ENCODE results near the gene PLOD2.

The PLOD2 gene

GRCh38 chr3:146160964-146161662, at the start of gene PLOD2:
PLOD2 (minus strand) TSS chr3:146161184; CDS start chr3:146160989, 195 bp downstream.
- DNase-seq (ENCODE audit: low read depth): peak; percentile 70

DNA sequence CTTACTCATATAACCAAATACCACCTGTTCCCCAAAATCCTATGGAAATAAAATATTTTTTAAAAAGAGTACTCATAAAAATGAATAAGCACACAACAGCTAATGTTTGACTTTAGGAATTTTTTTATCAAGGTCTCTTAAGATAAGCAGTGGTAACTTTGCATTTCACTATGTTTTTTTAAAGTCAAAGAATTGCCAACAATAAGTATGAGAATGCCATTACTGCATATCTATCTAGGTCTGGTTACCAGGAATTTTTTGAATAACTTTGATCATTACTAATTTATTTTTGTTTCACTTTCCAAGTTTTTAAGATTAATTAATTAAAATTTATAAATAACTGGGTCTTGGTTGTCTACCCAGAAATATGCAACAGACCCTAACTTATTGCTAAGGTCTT, 48.4 kb upstream of the PLOD2 start:
- no peak for DNase-seq (ENCODE audit: low read depth)

DNA sequence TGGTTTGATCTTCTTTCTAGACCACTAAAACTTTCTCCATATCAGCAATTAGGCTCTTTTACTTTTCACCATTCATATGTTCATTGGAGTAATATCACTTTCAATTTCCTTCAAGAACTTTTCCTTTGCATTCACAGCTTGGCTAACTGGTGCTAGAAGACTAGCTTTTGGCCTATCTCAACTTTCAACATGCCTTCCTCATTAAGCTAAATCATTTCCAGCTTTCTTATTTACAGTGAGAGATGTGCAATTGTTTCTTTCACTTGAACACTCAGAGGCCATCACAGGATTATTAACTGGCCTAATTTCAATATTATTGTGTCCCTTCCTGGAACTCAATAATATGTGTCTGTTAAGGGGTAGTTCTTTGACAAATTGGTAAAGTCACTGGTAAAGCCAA, 42.8 kb upstream of the PLOD2 start:
- no peak for DNase-seq (ENCODE audit: low read depth)

DNA sequence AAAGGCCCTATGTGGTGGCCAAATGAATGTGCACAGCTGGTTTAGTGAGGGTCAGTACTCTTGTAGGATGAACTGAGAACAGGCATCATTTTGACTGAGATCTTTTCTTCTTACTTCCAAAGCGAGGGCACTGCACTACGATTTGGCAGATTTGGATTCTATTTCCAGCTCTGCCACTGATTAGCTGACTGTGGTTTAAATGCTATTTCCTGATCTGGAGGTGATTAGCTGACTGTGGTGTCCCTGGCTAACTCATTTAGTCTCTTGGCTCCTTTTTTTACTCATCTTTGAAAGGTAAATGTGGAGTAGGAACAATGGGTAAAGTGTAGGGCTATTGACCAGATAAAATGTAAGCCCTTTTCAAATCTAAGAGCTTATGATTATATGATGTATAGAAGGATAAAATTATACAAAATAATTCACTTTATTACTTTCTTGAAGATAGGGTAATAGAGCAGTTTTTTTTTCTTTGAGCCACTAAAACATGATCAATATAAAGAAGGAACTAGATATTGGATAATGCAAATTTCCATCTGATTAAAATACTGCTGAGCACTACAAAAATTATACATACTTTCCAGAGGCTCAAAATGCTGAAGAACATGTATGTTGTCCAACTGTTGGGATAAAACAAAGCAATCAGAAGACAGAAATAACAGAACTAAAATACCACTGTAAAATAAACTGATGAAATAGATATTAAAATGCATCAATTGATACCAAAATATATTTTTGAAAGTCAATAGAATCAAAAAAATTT, 39.7 kb upstream of the PLOD2 start:
- no peak for DNase-seq (ENCODE audit: low read depth)

DNA sequence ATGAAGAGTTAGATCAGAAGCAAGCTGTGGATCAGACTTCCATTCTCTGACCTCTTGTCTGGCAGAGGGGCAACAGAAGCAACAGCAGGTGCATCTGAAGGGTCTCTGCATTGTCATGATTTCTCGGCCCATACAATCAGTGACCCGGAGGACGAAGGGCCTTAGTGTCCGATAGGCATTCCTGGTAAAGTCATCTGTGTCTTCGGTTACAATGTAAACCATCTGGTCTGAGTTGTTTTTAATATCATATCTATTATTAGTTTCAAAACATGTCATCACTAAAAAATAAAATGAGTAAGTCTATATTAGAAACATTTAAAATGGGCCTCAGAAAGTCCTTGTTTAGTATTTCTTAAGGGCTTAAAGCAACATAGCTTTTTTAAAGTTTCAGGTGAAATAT, 38.8 kb upstream of the PLOD2 start:
- DNase-seq (ENCODE audit: low read depth): no peak

DNA sequence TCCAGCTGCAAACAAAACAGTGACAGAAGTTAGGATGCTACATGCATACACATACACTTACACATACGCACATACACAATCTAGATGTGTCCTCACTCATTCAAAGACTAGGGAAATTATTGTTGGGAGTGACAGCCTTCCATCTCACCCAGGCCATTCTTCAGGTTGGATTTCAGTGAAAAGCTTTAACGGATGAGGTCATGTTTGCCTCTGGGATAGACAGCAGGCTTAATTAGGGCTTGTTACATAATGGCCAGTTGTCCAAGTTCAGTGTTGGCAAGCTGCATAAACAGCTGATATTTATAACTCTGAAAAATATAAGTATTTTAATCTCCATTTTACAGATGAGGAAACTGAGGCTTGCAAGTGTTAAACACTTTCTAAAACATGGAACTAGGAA, 35.8 kb upstream of the PLOD2 start:
- DNase-seq (ENCODE audit: low read depth): no peak

DNA sequence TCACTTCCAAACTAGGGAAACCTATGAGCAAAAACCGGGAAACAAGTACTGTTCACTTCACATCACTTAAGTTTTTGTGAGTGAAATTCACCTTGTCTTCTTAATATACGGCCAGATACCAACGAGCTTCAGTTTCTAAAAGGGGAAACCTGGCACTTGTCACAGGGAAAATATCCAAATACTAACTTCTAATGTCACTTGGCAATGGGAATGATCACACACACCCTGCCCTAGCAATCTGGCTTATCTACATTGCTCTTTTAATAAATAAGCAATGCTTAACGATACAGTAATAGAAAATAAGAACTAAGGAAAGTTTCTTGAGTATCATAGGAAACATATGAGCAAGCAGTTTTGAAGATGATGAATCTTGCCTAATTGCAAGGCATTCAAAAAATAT, 34.6 kb upstream of the PLOD2 start:
- no peak for DNase-seq (ENCODE audit: low read depth)

DNA sequence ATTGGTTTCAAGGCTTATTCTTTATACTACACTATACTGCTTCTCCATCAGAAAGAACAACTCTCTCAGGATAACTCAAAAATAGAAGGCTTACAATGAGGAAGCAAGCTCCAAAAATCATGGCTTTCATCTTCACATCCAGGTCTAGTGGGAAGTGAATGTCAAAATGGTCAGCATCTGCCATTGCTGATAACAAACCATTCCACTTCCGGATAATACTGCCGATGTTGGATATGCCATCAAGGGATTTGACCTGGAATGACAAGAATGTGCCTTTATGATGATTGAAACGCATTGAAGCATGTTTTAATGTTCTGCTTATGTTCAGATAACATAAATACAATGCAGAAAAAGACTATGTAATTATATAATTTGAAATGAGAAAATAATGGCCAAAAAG, 34.0 kb upstream of the PLOD2 start:
- DNase-seq (ENCODE audit: low read depth): no peak

DNA sequence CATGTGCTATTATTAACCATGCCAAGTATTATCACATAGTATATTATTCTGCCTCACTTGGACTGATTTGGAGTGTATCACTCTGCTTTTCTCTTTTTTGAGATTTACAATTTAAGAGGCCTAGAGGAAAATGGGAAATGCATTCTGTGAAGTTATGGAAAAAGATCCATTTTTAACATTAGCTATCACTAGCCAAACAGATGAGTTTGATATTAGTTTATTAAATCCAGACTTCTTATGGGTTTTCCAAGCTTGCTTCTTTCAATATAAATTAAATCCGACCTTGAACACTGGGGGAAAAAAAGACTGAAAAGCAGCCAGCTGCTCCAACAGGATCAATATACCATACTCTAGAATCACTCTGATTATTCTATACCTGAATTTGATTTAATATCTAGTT, 30.1 kb upstream of the PLOD2 start:
- no peak for DNase-seq (ENCODE audit: low read depth)

GRCh38 chr3:146189519-146190173, 28.7 kb upstream of the PLOD2 start:
- no peak for DNase-seq (ENCODE audit: low read depth)

DNA sequence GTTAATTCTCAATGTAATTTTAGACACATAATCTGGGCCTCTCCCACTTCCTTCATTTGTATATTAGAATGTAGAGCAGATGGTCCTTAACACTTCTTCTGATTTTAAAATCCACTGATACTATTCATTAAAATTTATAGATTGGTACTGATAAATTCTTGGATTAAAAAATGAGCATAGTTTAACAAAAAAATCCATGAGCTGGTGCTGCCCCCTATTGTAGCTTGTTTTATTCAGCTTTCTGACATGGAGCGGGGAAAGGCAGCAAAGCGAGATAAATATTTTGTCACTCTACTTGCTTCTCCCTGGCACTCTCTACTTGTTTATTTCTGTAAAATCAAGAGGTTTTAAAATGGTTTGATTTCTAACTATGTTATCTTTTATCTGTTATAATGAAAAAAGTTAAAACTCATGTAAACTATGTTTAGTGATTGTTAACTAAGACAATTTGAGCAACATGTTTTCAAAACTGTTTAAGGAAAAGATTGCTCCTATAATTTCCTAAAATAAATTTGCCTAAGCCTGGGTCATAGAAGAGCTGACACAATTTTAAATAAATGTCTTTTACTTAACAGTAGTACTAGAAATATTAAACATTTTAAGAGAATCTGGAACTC, 26.5 kb upstream of the PLOD2 start:
- no peak for DNase-seq (ENCODE audit: low read depth)

DNA sequence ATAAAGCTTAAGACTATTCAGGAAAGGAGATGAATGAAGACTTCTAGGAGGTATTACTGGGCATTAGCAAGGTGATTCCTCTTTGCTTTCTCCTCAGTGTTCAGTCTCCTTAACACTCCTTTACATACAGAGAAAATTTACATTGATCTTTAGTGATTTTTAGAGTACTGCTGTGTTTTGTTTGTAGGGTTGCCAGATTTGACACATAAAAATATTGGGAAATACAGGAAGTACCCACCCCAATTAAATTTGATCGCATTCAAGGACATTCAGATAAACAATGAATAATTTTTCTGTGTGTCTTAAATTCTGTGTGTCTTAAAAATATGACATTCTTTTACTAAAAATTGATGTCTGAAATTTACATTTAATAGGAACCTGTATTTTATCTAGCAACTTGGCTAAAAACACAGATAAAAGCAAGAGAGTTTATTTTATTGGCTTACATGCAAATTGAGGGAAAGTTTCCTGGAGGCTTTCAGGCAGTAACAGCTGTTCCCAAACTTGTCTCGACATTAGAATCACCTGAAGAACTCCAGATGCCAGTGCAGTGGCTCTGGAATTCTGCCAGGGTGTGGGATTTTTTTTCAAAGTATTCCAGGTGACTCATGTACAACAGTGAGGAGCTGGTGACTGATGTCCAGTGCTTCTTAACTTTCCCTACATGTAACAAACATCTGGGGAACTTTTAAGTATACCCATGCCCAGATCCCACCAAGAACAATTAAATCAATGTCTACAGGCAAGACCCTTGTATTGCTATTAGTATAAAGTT, 23.4 kb upstream of the PLOD2 start:
- DNase-seq (ENCODE audit: low read depth): no peak

GRCh38 chr3:146181216-146181615, 20.2 kb upstream of the PLOD2 start:
- no peak for DNase-seq (ENCODE audit: low read depth)

- DNase-seq (ENCODE audit: low read depth): no peak
These were observed 19.4 kb upstream of the PLOD2 start for GRCh38 chr3:146180376-146180775.

DNA sequence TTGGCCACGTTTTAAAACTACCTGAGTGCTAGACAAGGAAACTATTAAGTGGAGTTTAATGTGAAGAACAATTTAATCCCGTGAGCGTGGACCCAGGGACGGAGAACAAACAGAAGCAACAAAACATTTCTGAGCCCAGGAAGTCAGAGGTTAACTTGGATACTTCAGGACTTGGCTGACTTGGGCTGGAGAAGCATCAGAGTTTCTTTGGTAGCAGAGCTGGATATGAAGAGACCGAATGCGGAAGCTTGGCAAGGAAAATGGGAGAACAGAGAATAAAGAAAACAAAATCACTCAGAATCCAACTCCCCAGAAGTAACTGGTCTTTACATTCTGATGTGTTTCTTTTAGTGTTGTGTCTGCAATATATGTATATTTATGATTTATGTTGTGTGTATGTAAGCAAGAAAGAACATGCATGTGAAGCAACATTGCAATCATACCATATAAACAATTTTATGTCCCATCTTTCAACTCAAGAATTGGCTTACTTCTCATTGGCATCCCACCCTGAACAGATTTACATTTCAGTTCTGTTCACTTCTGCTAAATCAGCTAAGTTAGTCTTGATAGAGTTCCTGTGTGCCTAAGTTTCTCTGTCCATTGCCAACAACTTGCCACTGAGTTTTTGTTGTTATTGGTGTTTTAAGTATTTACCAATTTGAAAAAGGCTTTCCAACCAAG, 17.2 kb upstream of the PLOD2 start:
- DNase-seq (ENCODE audit: low read depth): no peak

DNA sequence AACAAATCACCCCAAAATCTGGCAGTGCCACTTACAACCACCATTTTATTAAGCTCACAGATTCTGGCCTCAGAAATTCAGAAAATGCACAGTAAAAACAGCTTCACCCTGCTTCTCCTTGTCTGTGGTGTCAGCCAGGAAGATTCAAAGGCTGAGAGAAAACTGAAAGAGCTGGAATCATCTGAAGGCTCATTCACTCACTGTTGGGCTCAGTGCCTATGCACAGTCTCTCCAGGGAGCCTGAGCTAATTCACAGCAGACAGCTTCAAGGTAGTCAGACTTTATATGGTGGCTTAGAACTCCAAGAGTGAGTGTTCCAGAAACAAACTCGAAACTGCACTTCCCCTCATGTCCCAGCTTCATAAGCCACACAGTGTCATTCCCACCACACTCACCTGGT, 16.5 kb upstream of the PLOD2 start:
- no peak for DNase-seq (ENCODE audit: low read depth)

DNA sequence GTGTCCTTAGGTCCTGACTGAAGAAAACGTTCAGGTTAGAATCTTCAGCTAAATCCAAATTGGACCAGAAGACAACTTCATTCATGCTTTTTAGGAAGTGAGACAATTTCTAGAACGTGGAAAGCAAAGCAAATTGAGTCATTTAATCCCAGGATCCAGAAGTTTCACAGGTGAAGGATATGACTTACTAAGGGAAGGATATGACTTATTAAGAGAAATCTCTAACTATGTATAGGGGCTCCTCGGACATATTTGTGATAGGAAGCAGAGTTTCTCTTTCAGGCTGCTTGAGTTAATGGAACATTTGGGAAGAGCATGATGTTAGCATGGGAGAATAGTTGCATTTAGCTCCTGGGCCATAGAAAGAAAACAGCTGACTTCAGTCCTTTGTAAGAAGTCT, 16.1 kb upstream of the PLOD2 start:
- no peak for DNase-seq (ENCODE audit: low read depth)

- DNase-seq (ENCODE audit: low read depth): no peak
These were observed 11.6 kb upstream of the PLOD2 start for GRCh38 chr3:146172586-146172985.

DNA sequence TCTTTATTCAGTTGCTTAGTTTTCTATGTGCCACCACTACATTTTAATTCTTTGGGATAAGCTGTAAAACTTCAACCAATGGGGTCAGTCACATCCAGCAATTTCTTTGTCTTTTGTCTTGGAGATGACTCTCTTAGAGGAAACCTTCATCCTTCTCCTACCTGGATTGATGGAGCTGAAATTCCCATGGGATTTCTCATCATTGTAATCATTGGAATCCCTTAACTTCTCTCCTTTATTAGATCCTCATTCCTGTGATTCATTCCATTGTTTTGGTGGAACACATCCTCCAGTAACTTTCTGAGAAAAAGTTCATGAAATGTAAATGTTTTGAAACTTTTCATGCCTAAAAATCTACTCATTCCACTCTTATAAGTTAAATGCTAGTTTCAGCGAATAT, 9.6 kb upstream of the PLOD2 start:
- DNase-seq (ENCODE audit: low read depth): no peak

DNA sequence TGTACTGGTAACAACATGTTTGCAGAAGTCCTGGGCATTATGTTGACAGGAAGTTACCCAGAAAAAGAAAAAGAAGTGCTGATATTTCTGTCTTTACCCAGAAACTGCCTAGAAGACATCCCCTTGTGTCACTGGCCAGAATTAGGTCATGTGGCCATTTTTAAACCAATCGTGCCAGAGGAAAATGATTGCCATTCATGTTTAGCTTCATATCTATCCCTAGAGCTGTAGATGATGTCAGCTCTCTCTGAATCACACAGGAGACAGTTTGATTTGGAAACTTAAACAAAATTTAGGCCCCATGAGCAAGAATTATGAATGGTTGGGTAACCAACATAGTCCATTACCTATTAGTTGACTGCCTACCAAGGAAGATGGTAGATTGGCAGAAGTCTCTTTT, 8.9 kb upstream of the PLOD2 start:
- no peak for DNase-seq (ENCODE audit: low read depth)

DNA sequence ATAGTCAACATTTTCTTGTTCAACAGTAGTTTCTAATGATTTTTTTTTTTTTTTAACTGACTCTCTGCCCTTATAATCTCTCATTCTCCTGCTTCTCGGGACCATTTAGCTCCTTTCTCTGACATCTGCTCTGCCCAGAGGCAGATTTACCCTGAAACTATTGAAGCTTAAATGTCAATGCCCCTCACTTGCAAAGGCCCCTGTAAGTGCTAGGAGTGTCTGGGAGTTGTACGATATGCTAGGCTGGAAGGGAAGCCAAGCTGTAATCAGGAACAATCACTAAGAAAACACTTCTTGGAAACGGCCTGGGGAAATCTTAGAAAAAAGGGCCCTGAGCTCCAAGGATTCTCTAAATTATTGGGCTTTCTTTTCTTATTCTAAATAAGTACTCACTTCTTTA, 5.8 kb upstream of the PLOD2 start:
- DNase-seq (ENCODE audit: low read depth): no peak

Data from non-pigmented ciliary epithelial cell (primary cell).